Right lobe of liver (tissue), 4 donors: ENCODE results near the gene DPP6.

Experiments
- CTCF ChIP-seq, 4 donors: fragments of 200-600 bp in 3 of 4; fragments of 450-650 bp in 1 of 4; IDR thresholded peaks; one replicate each; pipeline versions ENCODE4 v1.5.1 to v1.8.0; 2016 to 2022; ENCODE audit warnings: antibody characterized with exemption in 4 of 4, mild to moderate bottlenecking in 2 of 4
- POLR2A ChIP-seq: fragments of 450-650 bp; IDR thresholded peaks from one replicate; pipeline ENCODE4 v1.6.1; 2017; ENCODE audit warnings: antibody characterized with exemption, mild to moderate bottlenecking
- donor health status: DM: no; HTN: no; CAD: no.
- donor health status: DM: no; HTN: no; CAD: no.
- donor health status: DM: no; HTN: yes; CAD: no.

GRCh38 chr7:154441811-154442210, 389.6 kb downstream of the DPP6 start:
- no peak for TF ChIP-seq CTCF (IDR thresholded peaks at IDR 0.05)
- no peak for TF ChIP-seq POLR2A
